ENCODE results near the gene BATF2. TPM values are rescaled to one million over a fixed set of nuclear protein-coding genes. Genes with fewer than 3 reads are reported as not detected.

Gene BATF2
- total and polyA plus RNA-seq, 9 of the 15 experiments (the other 6 are each of a cell fraction or from before 2014, with no cell fraction given): 1.7 to 8.9 (median 6.4) TPM

- TF ChIP-seq E4F1 (CRISPR knock-in tag; IDR thresholded peaks at IDR 0.05; ENCODE audit: borderline replicate concordance) (no peak), CEBPG (CRISPR knock-in tag; IDR thresholded peaks at IDR 0.05) (0 out of 2 replicates have a peak, but pooled peaks have one; percentile 18), CEBPG (tag; conservative IDR thresholded peaks at IDR 0.05 in 1 of 2, IDR thresholded peaks at IDR 0.05 in 1 of 2) (no peak), ZBTB49 (CRISPR knock-in tag; IDR thresholded peaks at IDR 0.05; ENCODE audit: borderline replicate concordance) (no peak), ZNF23 (CRISPR knock-in tag; IDR thresholded peaks at IDR 0.05) (no peak), PHB (CRISPR knock-in tag; IDR thresholded peaks at IDR 0.05) (no peak), ELF2 (CRISPR knock-in tag; IDR thresholded peaks at IDR 0.05) (no peak), POU5F1 (IDR thresholded peaks at IDR 0.05; ENCODE audit: borderline replicate concordance, low read depth, low read length, partially characterized antibody) (no peak), MAFF (IDR thresholded peaks at IDR 0.05; ENCODE audit: low read length) (no peak), FOXK1 (CRISPR knock-in tag; IDR thresholded peaks at IDR 0.05; ENCODE audit: borderline replicate concordance) (no peak), FOXJ3 (CRISPR knock-in tag; IDR thresholded peaks at IDR 0.05) (no peak), DMBX1 (CRISPR knock-in tag; IDR thresholded peaks at IDR 0.05; ENCODE audit: borderline replicate concordance) (no peak), BRF2 (IDR thresholded peaks at IDR 0.05; ENCODE audit: borderline replicate concordance, insufficient read depth, insufficient read length) (no peak), NFIC (IDR thresholded peaks at IDR 0.05) (0 out of 2 replicates have a peak, but pooled peaks have one; percentile 3), ARID4B (CRISPR knock-in tag; IDR thresholded peaks at IDR 0.05) (peak; percentile 76; the same call in 1 of the 2 replicates), ATF1 (CRISPR knock-in tag; IDR thresholded peaks at IDR 0.05) (no peak), ATF1 (tag; IDR thresholded peaks at IDR 0.05) (peak; percentile 30; the same call in 1 of the 2 replicates)
Observed at GRCh38 chr11:65040847-65041622, 44.3 kb upstream of the BATF2 start, which contains the start of gene SAC3D1 (continued).
